ENCODE results near the gene NEK7.

Gene NEK7

GRCh38 chr1:198143797-198144196 is 13.0 kb upstream of the NEK7 start:
- Histone ChIP-seq H3K36me3 (ENCODE audit: insufficient read depth, insufficient read length, low read length) (no peaks in the 10 kb centered on the region), H3K4me3 (ENCODE audit: insufficient read length, low read depth) (no peak overlapping the region), H3K9me3 (ENCODE audit: insufficient read depth, low read length) (no peaks in the 10 kb centered on the region), H3K4me1 (ENCODE audit: insufficient read depth, insufficient read length) (no peaks in the 10 kb centered on the region), H3K27me3 (ENCODE audit: insufficient read depth, insufficient read length) (no peaks in the 10 kb centered on the region), H3K9ac (ENCODE audit: insufficient read length, low read depth) (no peak overlapping the region)
- no peak for DNase-seq (ENCODE audit: low read depth, low spot score)
- TF ChIP-seq YY1 (IDR thresholded peaks at IDR 0.05; ENCODE audit: insufficient read depth, insufficient read length), result no peak
- TF ChIP-seq SUZ12 (IDR thresholded peaks at IDR 0.05; ENCODE audit: extremely low read depth, insufficient read depth, insufficient read length), result no peak
- TF ChIP-seq ZNF274 (IDR thresholded peaks at IDR 0.05; ENCODE audit: low read depth, low read length), result no peak

GRCh38 chr1:198147216-198147615 is 9.6 kb upstream of the NEK7 start:
- Histone ChIP-seq H3K27me3 (ENCODE audit: insufficient read depth, insufficient read length) (no peaks in the 10 kb centered on the region), H3K4me1 (ENCODE audit: insufficient read depth, insufficient read length) (no peaks in the 10 kb centered on the region), H3K36me3 (ENCODE audit: insufficient read depth, insufficient read length, low read length) (no peaks in the 10 kb centered on the region), H3K9ac (ENCODE audit: insufficient read length, low read depth) (no peak overlapping the region), H3K4me3 (ENCODE audit: insufficient read length, low read depth) (no peak overlapping the region), H3K9me3 (ENCODE audit: insufficient read depth, low read length) (no peaks in the 10 kb centered on the region)
- TF ChIP-seq YY1 (IDR thresholded peaks at IDR 0.05; ENCODE audit: insufficient read depth, insufficient read length) (no peak), ZNF274 (IDR thresholded peaks at IDR 0.05; ENCODE audit: low read depth, low read length) (no peak)
- no peak for DNase-seq (ENCODE audit: low read depth, low spot score)

GRCh38 chr1:198150369-198150768 is 6.4 kb upstream of the NEK7 start:
- H3K9ac ChIP-seq (ENCODE audit: insufficient read length, low read depth), result no peak overlapping the region
- H3K4me1 ChIP-seq (ENCODE audit: insufficient read depth, insufficient read length), result no peaks in the 10 kb centered on the region
- H3K9me3 ChIP-seq (ENCODE audit: insufficient read depth, low read length), result no peaks in the 10 kb centered on the region
- no peaks in the 10 kb centered on the region for H3K27me3 ChIP-seq (ENCODE audit: insufficient read depth, insufficient read length)
- TF ChIP-seq SUZ12 (IDR thresholded peaks at IDR 0.05; ENCODE audit: extremely low read depth, insufficient read depth, insufficient read length) (no peak), ZNF274 (IDR thresholded peaks at IDR 0.05; ENCODE audit: low read depth, low read length) (no peak), YY1 (IDR thresholded peaks at IDR 0.05; ENCODE audit: insufficient read depth, insufficient read length) (no peak)
- no peak for DNase-seq (ENCODE audit: low read depth, low spot score)
- H3K4me3 ChIP-seq (ENCODE audit: insufficient read length, low read depth), result no peak overlapping the region
- H3K36me3 ChIP-seq (ENCODE audit: insufficient read depth, insufficient read length, low read length), result no peaks in the 10 kb centered on the region

- no peak for TF ChIP-seq SUZ12 (IDR thresholded peaks at IDR 0.05; ENCODE audit: extremely low read depth, insufficient read depth, insufficient read length)
- no peak for TF ChIP-seq YY1 (IDR thresholded peaks at IDR 0.05; ENCODE audit: insufficient read depth, insufficient read length)
- no peak for TF ChIP-seq ZNF274 (IDR thresholded peaks at IDR 0.05; ENCODE audit: low read depth, low read length)
Observed at GRCh38 chr1:198151688-198152087, 5.1 kb upstream of the NEK7 start.

GRCh38 chr1:198153103-198153502 is 3.7 kb upstream of the NEK7 start:
- TF ChIP-seq YY1 (IDR thresholded peaks at IDR 0.05; ENCODE audit: insufficient read depth, insufficient read length) (no peak), ZNF274 (IDR thresholded peaks at IDR 0.05; ENCODE audit: low read depth, low read length) (no peak), SUZ12 (IDR thresholded peaks at IDR 0.05; ENCODE audit: extremely low read depth, insufficient read depth, insufficient read length) (no peak)
- Histone ChIP-seq H3K9ac (ENCODE audit: insufficient read length, low read depth) (no peak overlapping the region), H3K27me3 (ENCODE audit: insufficient read depth, insufficient read length) (no peaks in the 10 kb centered on the region), H3K4me1 (ENCODE audit: insufficient read depth, insufficient read length) (no peaks in the 10 kb centered on the region), H3K9me3 (ENCODE audit: insufficient read depth, low read length) (no peaks in the 10 kb centered on the region), H3K36me3 (ENCODE audit: insufficient read depth, insufficient read length, low read length) (no peaks in the 10 kb centered on the region), H3K4me3 (ENCODE audit: insufficient read length, low read depth) (no peak overlapping the region)
- no peak for DNase-seq (ENCODE audit: low read depth, low spot score)

More at GRCh38 chr1:198151688-198152087, 5.1 kb upstream of the NEK7 start:
- H3K4me1 ChIP-seq (ENCODE audit: insufficient read depth, insufficient read length), result no peaks in the 10 kb centered on the region
- H3K9ac ChIP-seq (ENCODE audit: insufficient read length, low read depth), result no peak overlapping the region
- H3K4me3 ChIP-seq (ENCODE audit: insufficient read length, low read depth), result no peak overlapping the region
- no peaks in the 10 kb centered on the region for H3K36me3 ChIP-seq (ENCODE audit: insufficient read depth, insufficient read length, low read length)
- no peak for DNase-seq (ENCODE audit: low read depth, low spot score)
- H3K27me3 ChIP-seq (ENCODE audit: insufficient read depth, insufficient read length), result no peaks in the 10 kb centered on the region
- no peaks in the 10 kb centered on the region for H3K9me3 ChIP-seq (ENCODE audit: insufficient read depth, low read length)

- H3K27me3 ChIP-seq (ENCODE audit: insufficient read depth, insufficient read length), result no peaks in the 10 kb centered on the region
- no peak overlapping the region for H3K9ac ChIP-seq (ENCODE audit: insufficient read length, low read depth)
- no peaks in the 10 kb centered on the region for H3K9me3 ChIP-seq (ENCODE audit: insufficient read depth, low read length)
- H3K36me3 ChIP-seq (ENCODE audit: insufficient read depth, insufficient read length, low read length), result no peaks in the 10 kb centered on the region
- no peaks in the 10 kb centered on the region for H3K4me1 ChIP-seq (ENCODE audit: insufficient read depth, insufficient read length)
- H3K4me3 ChIP-seq (ENCODE audit: insufficient read length, low read depth), result no peak overlapping the region
- no peak for TF ChIP-seq YY1 (IDR thresholded peaks at IDR 0.05; ENCODE audit: insufficient read depth, insufficient read length)
- no peak for TF ChIP-seq ZNF274 (IDR thresholded peaks at IDR 0.05; ENCODE audit: low read depth, low read length)
- TF ChIP-seq SUZ12 (IDR thresholded peaks at IDR 0.05; ENCODE audit: extremely low read depth, insufficient read depth, insufficient read length), result no peak
- no peak for DNase-seq (ENCODE audit: low read depth, low spot score)
Observed at GRCh38 chr1:198153804-198154203, 3.0 kb upstream of the NEK7 start.

GRCh38 chr1:198155253-198155652 is 1.5 kb upstream of the NEK7 start:
- Histone ChIP-seq H3K27me3 (ENCODE audit: insufficient read depth, insufficient read length) (no peaks in the 10 kb centered on the region), H3K9me3 (ENCODE audit: insufficient read depth, low read length) (no peaks in the 10 kb centered on the region), H3K4me1 (ENCODE audit: insufficient read depth, insufficient read length) (no peaks in the 10 kb centered on the region), H3K4me3 (ENCODE audit: insufficient read length, low read depth) (no peak overlapping the region), H3K36me3 (ENCODE audit: insufficient read depth, insufficient read length, low read length) (no peaks in the 10 kb centered on the region), H3K9ac (ENCODE audit: insufficient read length, low read depth) (no peak overlapping the region)
- DNase-seq (ENCODE audit: low read depth, low spot score), result no peak
- TF ChIP-seq ZNF274 (IDR thresholded peaks at IDR 0.05; ENCODE audit: low read depth, low read length) (no peak), SUZ12 (IDR thresholded peaks at IDR 0.05; ENCODE audit: extremely low read depth, insufficient read depth, insufficient read length) (no peak)

All from NT2/D1 (cell line).